ENCODE data around the gene PDE6H. TPM values are rescaled to one million over a fixed set of nuclear protein-coding genes. Genes with fewer than 3 reads are reported as not detected.

Gene PDE6H
- total and polyA plus RNA-seq, 2 of the 8 experiments (the other 6 are each of a cell fraction or from before 2014, with no cell fraction given), result not detected

DNA sequence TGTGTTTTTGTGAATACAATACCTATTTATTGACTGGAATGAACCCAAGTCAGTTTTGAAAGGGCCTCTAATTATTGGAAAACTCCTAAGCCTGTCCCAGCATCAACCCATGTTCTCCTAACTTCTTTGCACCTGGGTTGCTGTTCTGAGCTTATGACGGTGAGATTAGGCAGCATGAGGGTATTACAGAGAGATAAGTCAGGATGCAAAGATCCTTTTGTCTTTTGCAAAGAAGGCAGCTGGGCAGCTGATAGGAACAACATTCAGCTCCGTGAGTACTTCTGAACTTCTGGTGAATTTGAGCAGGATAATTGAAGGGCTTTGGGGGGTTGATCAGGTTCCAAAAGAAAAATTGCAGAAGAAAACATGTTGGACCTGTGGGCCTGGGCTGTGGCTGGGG lies at the start of gene PDE6H (continued):
- no peak for TF ChIP-seq CTBP2 (IDR thresholded peaks at IDR 0.05; ENCODE audit: borderline replicate concordance, insufficient read depth, insufficient read length, low read length)
- TF ChIP-seq CHD1 (IDR thresholded peaks at IDR 0.05; ENCODE audit: low read depth, low read length), result no peak
- TF ChIP-seq MAFK (IDR thresholded peaks at IDR 0.05; ENCODE audit: low read depth, low read length), result no peak

All from H1 (cell line).